Mucosa of stomach (tissue), 1 donor: ENCODE data around the gene FBN1.

Experiments used
- H3K27me3 ChIP-seq: one replicate; pipeline ENCODE4 v1.7.0; 2013; ENCODE audit warnings: mild to moderate bottlenecking, low read length; ENCODE audit not compliant: control insufficient read depth, insufficient read depth
- H3K36me3 ChIP-seq: one replicate; pipeline ENCODE4 v1.7.0; 2013; ENCODE audit warnings: low read length; ENCODE audit not compliant: control insufficient read depth, insufficient read depth
- H3K4me1 ChIP-seq: one replicate; pipeline ENCODE4 v1.7.0; 2013; ENCODE audit warnings: mild to moderate bottlenecking, low read length; ENCODE audit not compliant: control insufficient read depth, insufficient read depth
- H3K4me3 ChIP-seq: one replicate; pipeline ENCODE4 v1.7.0; 2013; ENCODE audit warnings: low read length
- H3K9ac ChIP-seq: one replicate; pipeline ENCODE4 v1.7.0; 2013; ENCODE audit warnings: mild to moderate bottlenecking, low read length, moderate library complexity
- H3K9me3 ChIP-seq: one replicate; pipeline ENCODE4 v1.7.0; 2013; ENCODE audit warnings: mild to moderate bottlenecking, low read length, moderate library complexity; ENCODE audit not compliant: control insufficient read depth
- donor health status: Pancreatic carcinoma.

Gene FBN1

GRCh38 chr15:48645558-48646330 is at the start of gene FBN1:
Gene FBN1 (minus strand): TSS chr15:48645709. CDS start chr15:48644769, 940 bp downstream.
- peak within 1 kb of the TSS; percentile 62 for H3K9ac ChIP-seq
- H3K4me3 ChIP-seq: peak within 1 kb of the TSS; percentile 21
- no peaks in the 10 kb centered on the region for H3K4me1 ChIP-seq
- no peaks in the 10 kb centered on the region for H3K36me3 ChIP-seq
- H3K27me3 ChIP-seq: peaks cover 24% of the 10 kb centered on the region
- H3K9me3 ChIP-seq: no peaks in the 10 kb centered on the region

DNA sequence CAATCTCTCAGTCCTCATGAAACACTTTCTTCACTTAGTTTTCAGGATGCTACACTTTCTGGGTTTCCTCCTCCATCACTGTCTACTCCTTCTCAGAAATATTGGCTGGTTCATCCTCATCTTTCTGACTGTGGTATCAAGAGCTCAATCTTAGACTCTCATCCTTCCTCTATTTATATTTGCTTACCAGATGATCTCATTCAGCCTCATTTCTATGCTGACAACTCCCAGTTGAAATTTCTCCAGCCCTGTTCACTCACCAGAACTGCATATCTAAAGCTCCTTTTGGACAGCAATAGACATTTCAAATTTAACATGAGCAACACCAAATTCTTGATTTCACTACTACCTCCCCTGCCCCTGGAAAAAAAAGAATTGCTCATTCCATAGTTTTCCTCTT is 48.0 kb upstream of the FBN1 start:
- Histone ChIP-seq H3K4me1 (no peaks in the 10 kb centered on the region), H3K36me3 (no peaks in the 10 kb centered on the region)

DNA sequence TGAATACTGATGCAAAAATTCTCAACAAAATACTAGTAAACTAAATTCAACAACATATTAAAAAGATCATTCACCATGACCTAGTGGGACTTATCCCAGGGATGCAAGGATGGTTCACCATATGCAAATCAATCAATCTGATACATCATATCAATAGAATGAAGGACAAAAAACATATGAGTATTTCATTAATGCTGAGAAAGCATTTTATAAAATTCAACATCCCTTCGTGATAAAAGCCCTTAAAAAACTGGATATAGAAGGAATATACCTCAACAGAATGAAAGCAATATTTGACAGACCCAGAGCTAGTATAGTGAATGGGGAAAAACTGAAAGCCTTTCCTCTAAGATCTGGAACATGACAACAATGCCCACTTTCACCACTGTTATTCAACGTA is 43.0 kb upstream of the FBN1 start:
- Histone ChIP-seq H3K36me3 (no peaks in the 10 kb centered on the region), H3K27me3 (no peaks in the 10 kb centered on the region), H3K9ac (no peak overlapping the region)

More for the DNA sequence above, 48.0 kb upstream of the FBN1 start:
- Histone ChIP-seq H3K27me3 (no peaks in the 10 kb centered on the region), H3K4me3 (no peak overlapping the region), H3K9ac (no peak overlapping the region), H3K9me3 (no peaks in the 10 kb centered on the region)

GRCh38 chr15:48683991-48684765 is 38.7 kb upstream of the FBN1 start:
- H3K9ac ChIP-seq: no peak overlapping the region
- H3K27me3 ChIP-seq: no peaks in the 10 kb centered on the region
- H3K36me3 ChIP-seq: no peaks in the 10 kb centered on the region
- peaks cover 3% of the 10 kb centered on the region for H3K4me1 ChIP-seq
- no peak overlapping the region for H3K4me3 ChIP-seq
- no peaks in the 10 kb centered on the region for H3K9me3 ChIP-seq

More for the DNA sequence above, 43.0 kb upstream of the FBN1 start:
- Histone ChIP-seq H3K4me1 (no peaks in the 10 kb centered on the region), H3K4me3 (no peak overlapping the region), H3K9me3 (no peaks in the 10 kb centered on the region)

DNA sequence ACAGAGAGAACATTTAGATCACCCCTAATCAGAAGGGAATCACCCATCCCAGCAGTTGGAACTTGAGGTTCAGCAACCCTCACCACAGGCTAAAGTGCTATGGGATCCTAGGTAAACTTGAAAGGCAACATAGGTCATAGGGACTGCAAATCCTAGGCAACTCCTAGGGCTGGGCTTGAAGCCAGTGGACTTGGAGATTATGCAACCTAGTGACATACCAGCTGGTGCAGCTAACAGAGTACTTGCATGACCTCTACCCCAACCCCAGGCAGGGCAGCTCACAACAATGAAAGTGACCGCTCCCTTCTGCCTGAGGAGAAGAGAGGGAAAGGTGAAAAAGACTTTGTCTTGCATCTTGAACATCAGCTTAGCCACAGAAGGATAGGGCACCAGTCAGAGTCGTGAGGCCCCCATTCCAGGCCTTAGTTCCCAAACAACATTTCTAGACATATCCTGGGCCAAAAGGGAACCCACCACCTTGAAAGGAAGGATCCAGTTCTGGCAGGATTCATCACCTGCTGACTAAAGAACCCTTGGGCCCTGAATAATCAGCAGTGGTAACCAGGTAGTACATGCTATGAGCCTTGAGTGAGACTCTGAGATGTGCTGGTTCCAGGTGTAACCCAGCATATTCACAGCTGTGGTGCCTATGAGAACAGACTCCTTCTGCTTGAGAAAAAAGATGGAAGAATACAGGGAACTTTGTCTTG is 37.6 kb upstream of the FBN1 start:
- peaks cover 3% of the 10 kb centered on the region for H3K4me1 ChIP-seq
- H3K27me3 ChIP-seq: no peaks in the 10 kb centered on the region
- no peaks in the 10 kb centered on the region for H3K9me3 ChIP-seq
- no peak overlapping the region for H3K4me3 ChIP-seq
- H3K36me3 ChIP-seq: no peaks in the 10 kb centered on the region
- no peak overlapping the region for H3K9ac ChIP-seq

DNA sequence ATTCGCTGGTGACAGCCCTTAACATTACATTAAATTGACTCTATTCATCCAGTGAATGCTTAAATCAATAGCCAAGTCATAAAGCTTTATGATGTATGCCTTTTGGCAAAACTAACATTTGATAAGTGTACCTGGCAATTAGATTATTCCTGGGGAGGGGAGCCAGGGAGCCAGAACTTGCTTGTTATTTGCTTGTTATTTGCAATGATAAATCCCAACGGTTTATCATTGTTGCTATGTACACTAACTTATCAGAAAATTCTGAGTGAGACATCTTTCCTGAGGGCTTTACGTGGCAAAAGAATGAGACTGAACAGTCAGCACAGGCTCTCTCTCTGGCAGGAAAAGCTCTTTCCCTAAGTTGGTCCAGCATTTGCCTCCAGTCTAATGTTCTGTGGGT is 35.8 kb upstream of the FBN1 start:
- Histone ChIP-seq H3K36me3 (no peaks in the 10 kb centered on the region), H3K9me3 (no peaks in the 10 kb centered on the region), H3K9ac (no peak overlapping the region), H3K27me3 (no peaks in the 10 kb centered on the region), H3K4me1 (peaks cover 3% of the 10 kb centered on the region), H3K4me3 (no peak overlapping the region)

GRCh38 chr15:48680841-48681240 is 35.3 kb upstream of the FBN1 start:
- H3K4me1 ChIP-seq: peaks cover 3% of the 10 kb centered on the region
- no peak overlapping the region for H3K4me3 ChIP-seq
- H3K9ac ChIP-seq: no peak overlapping the region
- no peaks in the 10 kb centered on the region for H3K27me3 ChIP-seq
- no peaks in the 10 kb centered on the region for H3K36me3 ChIP-seq
- no peaks in the 10 kb centered on the region for H3K9me3 ChIP-seq

DNA sequence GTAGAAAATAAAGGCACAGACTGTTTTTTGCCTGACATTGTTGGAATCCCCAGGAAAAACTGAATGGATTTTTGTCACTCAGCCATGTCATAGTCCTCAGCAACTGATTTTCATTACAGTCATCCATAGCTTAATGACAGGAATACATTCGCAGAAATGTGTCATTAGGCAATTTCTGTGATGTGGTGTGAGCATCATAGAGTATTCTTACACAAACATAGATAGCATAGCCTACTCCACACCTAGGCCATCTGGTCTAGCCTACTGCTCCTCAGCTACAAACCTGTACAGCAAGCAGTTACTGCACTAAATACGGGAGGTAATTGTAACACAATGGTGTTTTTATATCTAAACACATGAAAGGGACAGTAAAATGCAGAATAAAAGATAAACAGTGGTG is 34.4 kb upstream of the FBN1 start:
- no peaks in the 10 kb centered on the region for H3K9me3 ChIP-seq
- H3K4me3 ChIP-seq: no peak overlapping the region
- no peak overlapping the region for H3K9ac ChIP-seq
- no peaks in the 10 kb centered on the region for H3K27me3 ChIP-seq
- H3K36me3 ChIP-seq: no peaks in the 10 kb centered on the region
- peaks cover 3% of the 10 kb centered on the region for H3K4me1 ChIP-seq

- Histone ChIP-seq H3K4me3 (no peak overlapping the region), H3K9me3 (no peaks in the 10 kb centered on the region), H3K4me1 (peaks cover 3% of the 10 kb centered on the region), H3K9ac (no peak overlapping the region), H3K27me3 (no peaks in the 10 kb centered on the region), H3K36me3 (no peaks in the 10 kb centered on the region)
These were observed 33.3 kb upstream of the FBN1 start for GRCh38 chr15:48678851-48679250.

DNA sequence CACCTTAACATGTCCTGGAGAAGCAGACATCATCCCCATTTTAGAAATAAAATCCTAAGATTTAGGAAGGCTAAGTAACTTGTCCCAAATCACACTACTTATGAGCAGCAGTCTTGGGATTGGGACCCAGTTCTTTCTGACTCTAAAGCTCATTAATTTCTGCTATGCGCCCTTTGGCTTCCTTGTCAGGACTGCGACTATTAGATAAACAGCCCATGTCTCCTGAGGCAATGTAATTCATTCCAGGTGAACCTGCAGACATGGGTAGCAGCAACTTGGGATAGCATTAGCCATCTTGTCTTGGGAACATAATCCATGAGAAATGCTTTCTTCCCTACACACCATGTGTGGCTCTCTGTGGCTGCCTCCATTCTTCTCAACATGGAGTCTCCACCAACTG is 32.3 kb upstream of the FBN1 start:
- Histone ChIP-seq H3K4me1 (peaks cover 2% of the 10 kb centered on the region), H3K4me3 (no peak overlapping the region), H3K9me3 (no peaks in the 10 kb centered on the region), H3K27me3 (no peaks in the 10 kb centered on the region), H3K36me3 (no peaks in the 10 kb centered on the region), H3K9ac (no peak overlapping the region)

GRCh38 chr15:48675436-48675835 is 29.9 kb upstream of the FBN1 start:
- Histone ChIP-seq H3K9me3 (no peaks in the 10 kb centered on the region), H3K9ac (no peak overlapping the region), H3K4me1 (no peaks in the 10 kb centered on the region), H3K36me3 (no peaks in the 10 kb centered on the region), H3K4me3 (no peak overlapping the region), H3K27me3 (no peaks in the 10 kb centered on the region)

DNA sequence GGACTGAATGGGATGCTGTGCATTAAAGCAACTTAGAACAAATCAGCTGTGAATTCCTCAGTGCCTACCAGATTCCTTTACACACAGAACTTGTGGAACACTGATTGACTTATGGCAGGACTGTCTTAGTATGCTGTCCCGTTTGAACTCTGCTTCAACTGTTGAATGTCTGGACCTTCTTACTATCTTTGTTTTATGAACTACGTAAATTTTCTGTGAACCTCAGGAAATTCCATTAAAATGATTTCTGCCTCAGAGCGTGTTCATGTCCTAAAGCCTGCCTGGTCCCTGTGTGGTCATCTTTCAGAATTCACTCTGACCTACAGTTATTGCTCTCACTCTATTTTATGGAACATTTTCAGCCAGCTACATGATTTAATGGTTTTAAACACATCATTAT is 29.4 kb upstream of the FBN1 start:
- Histone ChIP-seq H3K9me3 (no peaks in the 10 kb centered on the region), H3K9ac (no peak overlapping the region), H3K4me3 (no peak overlapping the region), H3K4me1 (no peaks in the 10 kb centered on the region), H3K36me3 (no peaks in the 10 kb centered on the region), H3K27me3 (no peaks in the 10 kb centered on the region)
